KBM-7 (cell line): ENCODE results near the gene MICAL1.
A peak's percentile ranks its signal among the peaks of the same experiment; 100 is the strongest.

Experiments used
- DNase-seq: peaks from one replicate; pipeline ENCODE4 v3.0.0-alpha.2; 2015
- in situ Hi-C: fragments of 300-500 bp; cut with MboI; formaldehyde crosslinking; loops from 2 replicates; pipeline ENCODE4 v1.14.3; 2020; ENCODE audit warnings: low sequenced_read_pairs, low pct_unique_long_range_greater_than_20kb, mixed read lengths

MICAL1 gene

DNA sequence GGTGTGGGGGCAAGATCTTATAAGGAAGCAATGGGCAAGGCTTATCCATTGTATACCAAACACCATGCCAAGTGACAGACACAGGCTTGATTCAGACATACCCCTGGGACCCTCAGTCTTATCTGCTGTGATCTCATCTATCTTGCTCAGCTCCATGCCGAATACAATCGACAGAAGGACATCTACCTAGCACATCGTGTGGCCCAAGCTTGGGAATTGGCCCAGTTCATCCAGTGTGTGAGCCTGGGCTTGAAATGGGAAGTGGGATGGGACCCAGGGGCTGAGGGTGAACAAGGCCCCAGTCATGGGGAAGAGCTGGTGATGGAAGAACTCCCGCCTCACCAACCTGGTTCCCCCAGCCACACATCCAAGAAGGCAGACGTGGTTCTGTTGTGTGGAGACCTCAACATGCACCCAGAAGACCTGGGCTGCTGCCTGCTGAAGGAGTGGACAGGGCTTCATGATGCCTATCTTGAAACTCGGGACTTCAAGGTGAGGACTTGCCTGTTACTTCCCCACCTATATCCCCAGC lies 13.1 kb downstream of the MICAL1 start:
- in situ Hi-C loops = no loop called here
- DNase-seq = no peak

- in situ Hi-C loops = no loop called here
- DNase-seq = peak; percentile 73
Observed at GRCh38 chr6:109441069-109441816, 14.3 kb downstream of the MICAL1 start.

DNA sequence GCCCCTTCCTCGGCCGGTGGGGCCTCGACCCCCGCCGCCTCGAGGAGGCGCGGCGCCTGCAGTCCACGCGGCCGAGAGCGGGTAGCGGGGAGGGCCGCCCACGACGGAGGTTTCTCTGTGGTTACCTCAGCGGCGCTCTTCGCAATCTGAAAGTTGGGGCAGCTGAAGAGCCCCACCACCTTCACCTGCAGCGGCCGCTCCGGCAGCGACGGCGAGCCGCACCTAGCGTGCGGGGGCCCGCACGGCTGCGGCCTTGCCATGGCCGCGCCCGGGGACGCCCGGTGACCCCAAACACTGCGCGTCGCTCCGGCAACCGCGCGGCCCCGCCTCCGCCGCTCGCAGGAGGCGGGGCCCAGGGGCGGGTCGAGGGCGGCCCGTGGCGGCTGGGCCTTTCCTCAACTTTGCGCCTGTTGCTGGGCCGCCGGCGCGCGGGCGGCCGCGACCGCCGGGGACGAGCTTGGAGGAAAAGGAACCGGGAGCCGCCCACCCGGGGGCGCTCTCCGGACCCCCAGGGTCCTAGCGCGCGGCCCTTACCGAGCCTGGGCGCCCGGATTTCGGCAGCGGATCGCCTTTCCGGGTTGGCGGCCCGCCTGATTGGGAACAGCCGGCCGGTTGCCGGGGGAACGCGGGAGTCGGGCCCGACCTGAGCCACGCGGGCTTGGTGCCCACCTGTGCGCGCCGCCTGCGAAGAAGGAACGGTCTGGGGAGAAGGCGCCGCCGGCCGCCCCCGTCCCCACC lies 15.1 kb downstream of the MICAL1 start, which contains the start of the genes PPIL6 and SMPD2:
Gene PPIL6, minus strand, starts transcription at position 298 of the 738 bp plus-strand sequence. Its CDS starts 38 bp downstream, at position 260.
Gene SMPD2, plus strand, starts transcription at position 394 of the 738 bp plus-strand sequence. CDS start 398 bp downstream, outside the sequence.
- in situ Hi-C loops = no loop called here

GRCh38 chr6:109436041-109436440 lies 19.5 kb downstream of the MICAL1 start:
- in situ Hi-C loops = no loop called here
- DNase-seq = no peak

More for the DNA sequence above, 15.1 kb downstream of the MICAL1 start, which contains the start of the genes PPIL6 and SMPD2:
- DNase-seq = peak; percentile 94

GRCh38 chr6:109434456-109434855 lies 21.1 kb downstream of the MICAL1 start:
- no peak for DNase-seq
- in situ Hi-C loops = no loop called here

DNA sequence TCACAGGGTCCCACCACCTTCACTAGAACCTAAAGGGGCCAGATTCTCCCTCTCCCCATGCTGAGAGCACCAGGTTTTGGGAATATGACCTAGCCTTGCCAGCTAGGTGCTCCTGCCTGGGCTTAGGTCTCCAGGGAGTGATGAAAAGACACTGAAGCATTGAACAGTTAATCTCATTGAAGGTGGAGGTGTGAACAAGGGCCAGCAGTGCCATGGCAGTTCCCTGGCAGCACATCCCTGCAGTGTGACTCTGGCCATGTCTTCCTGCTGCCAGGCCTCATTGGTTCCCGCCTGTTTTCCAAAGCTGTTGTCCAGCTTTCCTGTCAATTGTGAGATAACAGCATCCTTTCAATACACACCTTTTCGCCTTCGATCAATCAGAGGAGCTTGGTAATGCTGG lies 26.1 kb downstream of the MICAL1 start:
- no peak for DNase-seq
- in situ Hi-C loops = no loop called here

GRCh38 chr6:109428889-109429477 lies 26.6 kb downstream of the MICAL1 start:
- in situ Hi-C loops = no loop called here

DNA sequence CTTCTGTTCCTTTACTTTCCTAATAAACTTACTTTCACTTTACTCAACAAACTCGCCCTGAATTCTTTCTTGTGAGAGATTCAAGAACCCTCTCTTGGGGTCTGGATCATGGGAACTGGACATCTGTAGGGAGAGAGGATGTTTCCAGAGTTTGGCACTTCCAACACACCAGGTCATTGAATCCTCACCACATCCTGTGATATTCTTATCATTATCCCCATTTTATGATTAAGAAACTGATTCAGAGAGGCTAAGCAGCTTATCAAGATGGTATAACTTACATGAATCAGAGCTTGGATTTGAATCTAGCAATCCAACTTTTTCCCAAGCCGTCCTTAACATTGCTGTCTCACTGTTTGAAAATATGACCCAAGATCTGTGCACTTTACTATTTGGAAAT lies 30.6 kb downstream of the MICAL1 start:
- DNase-seq = no peak
- in situ Hi-C loops = no loop called here

More at GRCh38 chr6:109428889-109429477, 26.6 kb downstream of the MICAL1 start:
- no peak for DNase-seq

GRCh38 chr6:109421184-109421583 lies 34.4 kb downstream of the MICAL1 start:
- in situ Hi-C loops = no loop called here
- no peak for DNase-seq

DNA sequence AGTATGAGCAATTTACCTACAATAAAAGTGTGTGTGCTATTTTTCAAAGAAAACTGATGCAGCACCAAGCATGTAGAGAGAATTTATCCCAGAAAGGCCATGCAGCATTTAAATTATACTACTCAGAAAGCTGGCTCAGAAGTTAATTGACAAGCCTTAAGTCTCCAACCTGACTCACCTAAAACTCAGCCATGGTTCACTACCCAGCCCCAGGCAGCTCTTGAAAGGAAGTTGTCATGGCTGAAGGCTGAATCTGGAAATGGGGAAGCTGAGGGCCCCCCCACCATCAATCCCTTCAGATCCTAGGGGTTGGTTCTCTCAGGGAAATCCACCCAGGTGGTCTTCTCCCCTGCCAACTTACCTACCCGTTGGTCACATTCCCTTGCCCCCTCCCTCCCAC lies 34.8 kb downstream of the MICAL1 start:
- DNase-seq = peak; percentile 55
- in situ Hi-C loops = no loop called here

GRCh38 chr6:109417646-109418045 lies 37.9 kb downstream of the MICAL1 start:
- DNase-seq = no peak
- in situ Hi-C loops = no loop called here

GRCh38 chr6:109411034-109411433 lies 44.5 kb downstream of the MICAL1 start:
- no peak for DNase-seq
- in situ Hi-C loops = no loop called here

DNA sequence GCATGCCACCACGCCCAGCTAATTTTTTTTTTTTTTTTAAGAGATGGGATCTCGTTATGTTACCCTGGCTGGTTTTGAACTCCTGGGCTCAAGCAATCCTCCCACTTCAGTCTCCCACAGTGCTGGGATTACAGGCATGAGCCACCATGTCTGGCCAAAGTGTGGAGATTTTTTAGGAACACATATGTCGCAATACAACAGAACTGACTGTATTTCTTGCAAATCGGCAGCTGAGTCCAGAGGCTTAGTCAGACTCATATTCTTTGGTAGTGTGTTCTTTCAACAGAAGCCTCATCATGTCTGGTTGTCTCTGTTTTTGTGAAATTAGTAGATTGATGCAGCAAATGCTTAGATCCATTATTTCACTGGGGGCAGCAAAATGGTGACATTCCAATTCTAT lies 49.4 kb downstream of the MICAL1 start:
- no peak for DNase-seq
- in situ Hi-C loops = no loop called here

GRCh38 chr6:109397020-109397419 lies 58.6 kb downstream of the MICAL1 start:
- in situ Hi-C loops = loop anchor here (25.0 kb wide), 2 partner anchors 210 to 860 kb away; no protein-coding TSS in a partner anchor
- peak; percentile 75 for DNase-seq

- DNase-seq = no peak
- in situ Hi-C loops = loop anchor here (25.0 kb wide), 2 partner anchors 209 to 859 kb away; no protein-coding TSS in a partner anchor
Observed at GRCh38 chr6:109396046-109396718, 59.4 kb downstream of the MICAL1 start.
